Memory B cell (primary cell): ENCODE results near the gene EEF1AKMT4.

Experiments used
- ATAC-seq: fragments of 150-1000 bp; cut with Tn5 transposase; 2 replicates; pipeline ENCODE4 v1.10.0; 2021; ENCODE audit warnings: low read depth, mild to moderate bottlenecking, moderate library complexity
- DNase-seq, 2 donors: peaks; one replicate each; pipeline ENCODE4 v3.0.0; 2022; ENCODE audit warnings: low spot score in 2 of 2
- H3K27ac Mint-ChIP-seq: one replicate; pipeline ENCODE4 v1.8.0; 2022; ENCODE audit warnings: mild to moderate bottlenecking, moderate library complexity, mixed read lengths
- H3K27me3 Mint-ChIP-seq: one replicate; pipeline ENCODE4 v1.8.0; 2022; ENCODE audit warnings: mixed read lengths
- H3K36me3 Mint-ChIP-seq: one replicate; pipeline ENCODE4 v1.8.0; 2022; ENCODE audit warnings: mild to moderate bottlenecking, mixed read lengths
- H3K4me1 Mint-ChIP-seq: one replicate; pipeline ENCODE4 v1.8.0; 2022; ENCODE audit warnings: mixed read lengths
- H3K4me3 Mint-ChIP-seq: one replicate; pipeline ENCODE4 v1.8.0; 2022; ENCODE audit warnings: mild to moderate bottlenecking, moderate library complexity, mixed read lengths
- H3K9me3 Mint-ChIP-seq: one replicate; pipeline ENCODE4 v1.8.0; 2022; ENCODE audit warnings: mixed read lengths

The EEF1AKMT4 gene

GRCh38 chr3:184240384-184241140 lies 8.9 kb upstream of the EEF1AKMT4 start:
- Mint-ChIP-seq H3K27ac (no peak overlapping the region), H3K9me3 (peaks cover 2% of the 10 kb centered on the region), H3K4me3 (no peak overlapping the region), H3K27me3 (peaks cover 2% of the 10 kb centered on the region), H3K36me3 (peaks cover 25% of the 10 kb centered on the region), H3K4me1 (peaks cover 3% of the 10 kb centered on the region)
- ATAC-seq: no peak
- no peak for DNase-seq

GRCh38 chr3:184241141-184241446 lies 8.4 kb upstream of the EEF1AKMT4 start:
- Mint-ChIP-seq H3K4me3 (no peak overlapping the region), H3K9me3 (peaks cover 2% of the 10 kb centered on the region), H3K4me1 (peaks cover 7% of the 10 kb centered on the region), H3K27ac (no peak overlapping the region), H3K36me3 (peaks cover 30% of the 10 kb centered on the region), H3K27me3 (peaks cover 2% of the 10 kb centered on the region)
- ATAC-seq: no peak
- DNase-seq: no peak

GRCh38 chr3:184241447-184242296 lies 7.8 kb upstream of the EEF1AKMT4 start:
- peak; percentile 65 for ATAC-seq
- no peak overlapping the region for H3K27ac Mint-ChIP-seq

GRCh38 chr3:184242297-184242685 lies 7.2 kb upstream of the EEF1AKMT4 start:
- DNase-seq: no peak
- H3K36me3 Mint-ChIP-seq: peaks cover 30% of the 10 kb centered on the region
- H3K9me3 Mint-ChIP-seq: peaks cover 2% of the 10 kb centered on the region
- no peak for ATAC-seq
- no peak overlapping the region for H3K4me3 Mint-ChIP-seq
- no peak overlapping the region for H3K27ac Mint-ChIP-seq
- peaks cover 2% of the 10 kb centered on the region for H3K27me3 Mint-ChIP-seq
- peaks cover 8% of the 10 kb centered on the region for H3K4me1 Mint-ChIP-seq

More at GRCh38 chr3:184241447-184242296, 7.8 kb upstream of the EEF1AKMT4 start:
- Mint-ChIP-seq H3K36me3 (peaks cover 30% of the 10 kb centered on the region), H3K27me3 (peaks cover 2% of the 10 kb centered on the region), H3K4me3 (peak overlapping the region; percentile 32), H3K4me1 (peaks cover 8% of the 10 kb centered on the region), H3K9me3 (peaks cover 2% of the 10 kb centered on the region)
- no peak for DNase-seq

- H3K27ac Mint-ChIP-seq: peak within 1 kb of the TSS; percentile 93
- H3K4me1 Mint-ChIP-seq: peaks cover 11% of the 10 kb centered on the region
- peaks cover 17% of the 10 kb centered on the region for H3K36me3 Mint-ChIP-seq
- H3K27me3 Mint-ChIP-seq: no peaks in the 10 kb centered on the region
- peak within 1 kb of the TSS; percentile 97 for H3K4me3 Mint-ChIP-seq
- no peaks in the 10 kb centered on the region for H3K9me3 Mint-ChIP-seq
- DNase-seq: peak; percentile 85 to 86
- ATAC-seq: peak; percentile 52
These were observed 739 bp upstream of the EEF1AKMT4 start, which contains the start of gene ALG3 for GRCh38 chr3:184248454-184249411. Gene ALG3, minus strand, starts transcription at chr3:184248962. Its CDS starts 22 bp downstream, at chr3:184248940.

GRCh38 chr3:184250167-184250828 lies 826 bp downstream of the EEF1AKMT4 start:
- H3K27ac Mint-ChIP-seq: no peak overlapping the region
- no peaks in the 10 kb centered on the region for H3K27me3 Mint-ChIP-seq
- ATAC-seq (peak; percentile 67), DNase-seq (peak; percentile 90 to 92)
- H3K4me1 Mint-ChIP-seq: peaks cover 11% of the 10 kb centered on the region
- no peaks in the 10 kb centered on the region for H3K9me3 Mint-ChIP-seq
- H3K4me3 Mint-ChIP-seq: peak overlapping the region; percentile 97
- H3K36me3 Mint-ChIP-seq: peaks cover 5% of the 10 kb centered on the region

GRCh38 chr3:184255291-184256039 lies 6.0 kb downstream of the EEF1AKMT4 start:
- Mint-ChIP-seq H3K27ac (no peak overlapping the region), H3K36me3 (peaks cover 6% of the 10 kb centered on the region), H3K4me1 (peaks cover 7% of the 10 kb centered on the region), H3K9me3 (no peaks in the 10 kb centered on the region), H3K4me3 (no peak overlapping the region), H3K27me3 (peaks cover 13% of the 10 kb centered on the region)
- ATAC-seq (no peak), DNase-seq (no peak)

GRCh38 chr3:184257083-184257915 lies 7.8 kb downstream of the EEF1AKMT4 start:
- no peaks in the 10 kb centered on the region for H3K9me3 Mint-ChIP-seq
- peaks cover 19% of the 10 kb centered on the region for H3K27me3 Mint-ChIP-seq
- H3K4me3 Mint-ChIP-seq: no peak overlapping the region
- DNase-seq (no peak), ATAC-seq (no peak)
- H3K36me3 Mint-ChIP-seq: peaks cover 6% of the 10 kb centered on the region
- peaks cover 15% of the 10 kb centered on the region for H3K4me1 Mint-ChIP-seq
- no peak overlapping the region for H3K27ac Mint-ChIP-seq

- DNase-seq: no peak
- H3K27me3 Mint-ChIP-seq: peaks cover 24% of the 10 kb centered on the region
- H3K4me3 Mint-ChIP-seq: peak overlapping the region; percentile 78
- H3K36me3 Mint-ChIP-seq: peaks cover 6% of the 10 kb centered on the region
- no peak for ATAC-seq
- no peaks in the 10 kb centered on the region for H3K9me3 Mint-ChIP-seq
- H3K27ac Mint-ChIP-seq: no peak overlapping the region
- H3K4me1 Mint-ChIP-seq: peaks cover 19% of the 10 kb centered on the region
These were observed 9.5 kb downstream of the EEF1AKMT4 start for GRCh38 chr3:184258926-184259325.

GRCh38 chr3:184259396-184259877 lies 10.0 kb downstream of the EEF1AKMT4 start:
- Mint-ChIP-seq H3K9me3 (no peaks in the 10 kb centered on the region), H3K4me3 (peak overlapping the region; percentile 78), H3K27ac (no peak overlapping the region), H3K4me1 (peaks cover 19% of the 10 kb centered on the region), H3K36me3 (peaks cover 6% of the 10 kb centered on the region), H3K27me3 (peaks cover 24% of the 10 kb centered on the region)
- DNase-seq (no peak), ATAC-seq (no peak)

GRCh38 chr3:184259878-184260723 lies 10.6 kb downstream of the EEF1AKMT4 start:
- Mint-ChIP-seq H3K27me3 (peaks cover 26% of the 10 kb centered on the region), H3K4me3 (peak overlapping the region; percentile 77), H3K9me3 (no peaks in the 10 kb centered on the region), H3K27ac (no peak overlapping the region), H3K36me3 (peaks cover 6% of the 10 kb centered on the region), H3K4me1 (peaks cover 19% of the 10 kb centered on the region)
- ATAC-seq (peak; percentile 62), DNase-seq (peak in 1 of 2 donors; percentile 50)
